ENCODE results near the gene IRAK3. TPM values are rescaled to one million over a fixed set of nuclear protein-coding genes. Genes with fewer than 3 reads are reported as not detected.

IRAK3 gene
- total RNA-seq, 1 experiment from 2014 or later = 0.44 TPM

- Histone ChIP-seq H2BK15ac (ENCODE audit: low read depth, low read length) (no peak overlapping the region), H3K18ac (ENCODE audit: insufficient read length, low read depth, low read length) (no peak overlapping the region), H3K56ac (ENCODE audit: insufficient read length, low read depth, low read length) (no peak overlapping the region), H2BK120ac (ENCODE audit: low read depth, low read length, poor library complexity, severe bottlenecking) (no peak overlapping the region), H2BK20ac (ENCODE audit: low read depth, low read length, poor library complexity, severe bottlenecking) (no peak overlapping the region), H2AK5ac (ENCODE audit: insufficient read length, low read length) (no peak overlapping the region), H3K23me2 (ENCODE audit: insufficient read length, low read depth, low read length, poor library complexity, severe bottlenecking) (no peaks in the 10 kb centered on the region), H2AFZ (ENCODE audit: low read length) (no peak overlapping the region), H3K4me2 (ENCODE audit: insufficient read depth, insufficient read length, low read length) (no peak overlapping the region), H3K4ac (ENCODE audit: low read depth, low read length) (no peak overlapping the region), H3K79me1 (ENCODE audit: insufficient read depth, low read depth, low read length, poor library complexity, severe bottlenecking) (no peaks in the 10 kb centered on the region), H3K27ac (ENCODE audit: insufficient read length, low read depth, low read length) (no peak overlapping the region), H4K91ac (ENCODE audit: insufficient read length, low read depth, low read length) (no peak overlapping the region), H4K8ac (replicated peaks; ENCODE audit: insufficient read length, low read depth, low read length) (no peak overlapping the region), H2BK12ac (ENCODE audit: insufficient read length, low read depth, low read length) (no peak overlapping the region), H3K27me3 (ENCODE audit: insufficient read depth, low read length) (no peaks in the 10 kb centered on the region), H3K9me3 (ENCODE audit: control insufficient read depth, low read depth, low read length) (no peaks in the 10 kb centered on the region), H3T11ph (ENCODE audit: low read length) (no peak overlapping the region), H2BK5ac (ENCODE audit: insufficient read length, low read length) (no peak overlapping the region), H4K5ac (ENCODE audit: insufficient read length, low read depth, low read length) (no peak overlapping the region), H3K23ac (ENCODE audit: insufficient read length, low read depth, low read length) (no peak overlapping the region), H3K9ac (ENCODE audit: extremely low read depth, insufficient read length, low read length) (no peak overlapping the region), H4K20me1 (ENCODE audit: control insufficient read depth, insufficient read depth, insufficient read length) (no peaks in the 10 kb centered on the region), H3K14ac (ENCODE audit: insufficient read depth, low read length) (no peak overlapping the region), H3K79me2 (ENCODE audit: insufficient read depth, low read length) (no peaks in the 10 kb centered on the region), H3K4me1 (ENCODE audit: insufficient read depth, low read length) (no peaks in the 10 kb centered on the region)
- H3K4me1 Mint-ChIP-seq = no peaks in the 10 kb centered on the region
- no peak for DNase-seq
- H3K4me3 Mint-ChIP-seq = no peak overlapping the region
- 0 out of 7 replicates have a peak, but pooled peaks cover 0 to 3% (median 0%) of the 10 kb centered on the region in 3 experiments for H3K36me3 Mint-ChIP-seq (ENCODE audit: insufficient read depth in 1 of 3, low read depth in 3 of 3)
- no peak for TF ChIP-seq CTCF (conservative IDR thresholded peaks at IDR 0.05)
- H3K27me3 Mint-ChIP-seq (ENCODE audit: low read depth) = no peaks in the 10 kb centered on the region
- H3K9me3 Mint-ChIP-seq = peaks cover 5 to 7% of the 10 kb centered on the region in 2 experiments; a peak in 4 of 5 replicates
- H3K27ac Mint-ChIP-seq = no peak overlapping the region
- no CpG with 5 or more reads among the region's 3 CpGs for WGBS (ENCODE audit: extremely low coverage, insufficient read length, low lambda C conversion rate)
These were observed 93.2 kb downstream of the IRAK3 start for GRCh38 chr12:66282244-66282643.
